ENCODE data around the gene CNEP1R1. TPM values are rescaled to one million over a fixed set of nuclear protein-coding genes. Genes with fewer than 3 reads are reported as not detected.

CNEP1R1 gene
- total and polyA plus RNA-seq, 9 of the 15 experiments (the other 6 are each of a cell fraction or from before 2014, with no cell fraction given): 7.6 to 20.1 (median 10.6) TPM

- TF ChIP-seq ZNF512 (tag; IDR thresholded peaks at IDR 0.05): no peak
- TF ChIP-seq ZNF277 (CRISPR knock-in tag; IDR thresholded peaks at IDR 0.05; ENCODE audit: borderline replicate concordance): no peak
- TF ChIP-seq ZNF408 (CRISPR knock-in tag; IDR thresholded peaks at IDR 0.05; ENCODE audit: low read depth): no peak
- no peak for TF ChIP-seq TRIM28 (IDR thresholded peaks at IDR 0.05)
- TF ChIP-seq ZNF12 (CRISPR knock-in tag; IDR thresholded peaks at IDR 0.05): no peak
- TF ChIP-seq RFX1 (IDR thresholded peaks at IDR 0.05): no peak
- TF ChIP-seq STAG1 (CRISPR knock-in tag; IDR thresholded peaks at IDR 0.05; ENCODE audit: borderline replicate concordance): no peak
- TF ChIP-seq POLR3A (IDR thresholded peaks at IDR 0.05; ENCODE audit: borderline replicate concordance, extremely low read depth, insufficient read depth, insufficient read length): no peak
- TF ChIP-seq TEAD1 (CRISPR knock-in tag; IDR thresholded peaks at IDR 0.05): no peak
- TF ChIP-seq NCOA4 (IDR thresholded peaks at IDR 0.05; ENCODE audit: partially characterized antibody): no peak
- no peak for TF ChIP-seq HCFC1 (IDR thresholded peaks at IDR 0.05; ENCODE audit: low read depth, low read length)
- no peak for TF ChIP-seq RBM34 (IDR thresholded peaks at IDR 0.05; ENCODE audit: borderline replicate concordance, insufficient read depth, low read length)
- TF ChIP-seq RBM14 (IDR thresholded peaks at IDR 0.05; ENCODE audit: borderline replicate concordance, insufficient read depth, low read depth, low read length): no peak
These were observed 11.4 kb downstream of the CNEP1R1 start (continued) for GRCh38 chr16:50036426-50036825.
